Chondrocyte (in vitro differentiated cells): Measurements from ENCODE around the gene TAF4B. TPM values are rescaled to one million over a fixed set of nuclear protein-coding genes. Genes with fewer than 3 reads are reported as not detected.
"Not testable (repeated sequence)": the region's sequence is repeated elsewhere in the genome, so short reads cannot be mapped to it uniquely, and the experiment has no call there.

ENCODE experiments used
- DNase-seq: peaks from one replicate; pipeline ENCODE4 v3.0.0; 2021; ENCODE audit warnings: mixed read lengths, low spot score
- H3K27ac Mint-ChIP-seq: one replicate; pipeline ENCODE4 v1.8.0; 2021; ENCODE audit warnings: mild to moderate bottlenecking, moderate library complexity, mixed read lengths; ENCODE audit not compliant: unreplicated experiment
- H3K27me3 Mint-ChIP-seq: 2 replicates; pipeline ENCODE4 v1.8.0; 2021; ENCODE audit warnings: low read depth, mixed read lengths
- H3K36me3 Mint-ChIP-seq: 2 replicates; pipeline ENCODE4 v1.8.0; 2021; ENCODE audit warnings: low read depth, mixed read lengths
- H3K4me1 Mint-ChIP-seq: 2 replicates; pipeline ENCODE4 v1.8.0; 2021; ENCODE audit warnings: low read depth, mild to moderate bottlenecking, mixed read lengths
- H3K4me3 Mint-ChIP-seq: one replicate; pipeline ENCODE4 v1.8.0; 2021; ENCODE audit warnings: mild to moderate bottlenecking, moderate library complexity, mixed read lengths; ENCODE audit not compliant: unreplicated experiment
- H3K9me3 Mint-ChIP-seq: 2 replicates; pipeline ENCODE4 v1.8.0; 2021; ENCODE audit warnings: low read depth, mixed read lengths
- total RNA-seq: library from RNA; stranded (reverse); gene quantifications from 3 replicates; pipeline ENCODE4 v1.2.1, GENCODE V29; 2021
- TF ChIP-seq, protein P1 (sequence below): fragments of 200-600 bp; sonication (generic); IDR thresholded peaks from 2 replicates; pipeline ENCODE4 v1.5.0; 2021; ENCODE audit warnings: antibody characterized with exemption, mild to moderate bottlenecking, moderate library complexity

Gene TAF4B
- total RNA-seq, 1 donor from 2014 or later, result 2.2 TPM

GRCh38 chr18:26192233-26192632 is 34.0 kb upstream of the TAF4B start:
- no peak for DNase-seq
- Mint-ChIP-seq H3K27ac (no peak overlapping the region), H3K9me3 (peaks cover 9% of the 10 kb centered on the region), H3K4me3 (no peak overlapping the region), H3K36me3 (no peaks in the 10 kb centered on the region), H3K4me1 (no peaks in the 10 kb centered on the region), H3K27me3 (peaks cover 2% of the 10 kb centered on the region)
- TF ChIP-seq, protein P1, sequence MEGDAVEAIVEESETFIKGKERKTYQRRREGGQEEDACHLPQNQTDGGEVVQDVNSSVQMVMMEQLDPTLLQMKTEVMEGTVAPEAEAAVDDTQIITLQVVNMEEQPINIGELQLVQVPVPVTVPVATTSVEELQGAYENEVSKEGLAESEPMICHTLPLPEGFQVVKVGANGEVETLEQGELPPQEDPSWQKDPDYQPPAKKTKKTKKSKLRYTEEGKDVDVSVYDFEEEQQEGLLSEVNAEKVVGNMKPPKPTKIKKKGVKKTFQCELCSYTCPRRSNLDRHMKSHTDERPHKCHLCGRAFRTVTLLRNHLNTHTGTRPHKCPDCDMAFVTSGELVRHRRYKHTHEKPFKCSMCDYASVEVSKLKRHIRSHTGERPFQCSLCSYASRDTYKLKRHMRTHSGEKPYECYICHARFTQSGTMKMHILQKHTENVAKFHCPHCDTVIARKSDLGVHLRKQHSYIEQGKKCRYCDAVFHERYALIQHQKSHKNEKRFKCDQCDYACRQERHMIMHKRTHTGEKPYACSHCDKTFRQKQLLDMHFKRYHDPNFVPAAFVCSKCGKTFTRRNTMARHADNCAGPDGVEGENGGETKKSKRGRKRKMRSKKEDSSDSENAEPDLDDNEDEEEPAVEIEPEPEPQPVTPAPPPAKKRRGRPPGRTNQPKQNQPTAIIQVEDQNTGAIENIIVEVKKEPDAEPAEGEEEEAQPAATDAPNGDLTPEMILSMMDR, result peak; percentile 19

DNA sequence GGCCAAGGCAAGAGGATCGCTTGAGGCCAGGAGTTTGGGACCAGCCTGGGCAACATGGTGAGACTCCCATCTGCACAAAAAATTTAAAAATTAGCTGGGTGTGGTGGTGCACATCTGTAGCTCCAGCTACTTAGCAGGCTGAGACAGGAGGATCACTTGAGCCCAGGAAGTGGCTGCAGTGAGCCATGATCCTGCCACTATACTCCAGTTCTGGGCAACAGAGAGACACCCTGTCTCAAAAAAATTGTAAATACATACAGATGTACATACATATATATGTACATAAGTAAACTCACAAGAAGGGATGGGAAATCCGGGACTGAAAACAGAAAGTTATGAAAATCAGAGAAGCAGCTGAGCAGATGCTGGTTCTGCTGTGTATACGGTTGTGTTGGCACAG is 29.6 kb upstream of the TAF4B start:
- Mint-ChIP-seq H3K27me3 (no peaks in the 10 kb centered on the region), H3K36me3 (no peaks in the 10 kb centered on the region), H3K9me3 (peaks cover 2% of the 10 kb centered on the region), H3K4me3 (no peak overlapping the region), H3K4me1 (no peaks in the 10 kb centered on the region), H3K27ac (no peak overlapping the region)
- DNase-seq, result no peak
- TF ChIP-seq, protein P1, result no peak

GRCh38 chr18:26202001-26202400 is 24.2 kb upstream of the TAF4B start:
- not testable (repeated sequence) for H3K36me3 Mint-ChIP-seq, H3K27ac Mint-ChIP-seq, H3K4me3 Mint-ChIP-seq, H3K9me3 Mint-ChIP-seq, DNase-seq, H3K4me1 Mint-ChIP-seq
- H3K27me3 Mint-ChIP-seq, result peaks cover 10% of the 10 kb centered on the region

- TF ChIP-seq, protein P1, result no peak
- H3K4me1 Mint-ChIP-seq, result no peaks in the 10 kb centered on the region
- peaks cover 10% of the 10 kb centered on the region for H3K27me3 Mint-ChIP-seq
- DNase-seq, result no peak
- no peak overlapping the region for H3K4me3 Mint-ChIP-seq
- H3K9me3 Mint-ChIP-seq, result peaks cover 2% of the 10 kb centered on the region
- no peak overlapping the region for H3K27ac Mint-ChIP-seq
- no peaks in the 10 kb centered on the region for H3K36me3 Mint-ChIP-seq
Measured at GRCh38 chr18:26205318-26205717, 20.9 kb upstream of the TAF4B start.

- H3K36me3 Mint-ChIP-seq, result no peaks in the 10 kb centered on the region
- TF ChIP-seq, protein P1, result no peak
- H3K27ac Mint-ChIP-seq, result no peak overlapping the region
- H3K9me3 Mint-ChIP-seq, result no peaks in the 10 kb centered on the region
- no peak for DNase-seq
- H3K4me3 Mint-ChIP-seq, result no peak overlapping the region
- H3K4me1 Mint-ChIP-seq, result no peaks in the 10 kb centered on the region
- H3K27me3 Mint-ChIP-seq, result peaks cover 10% of the 10 kb centered on the region
Measured at GRCh38 chr18:26206488-26206887, 19.8 kb upstream of the TAF4B start.

GRCh38 chr18:26207937-26208336 is 18.3 kb upstream of the TAF4B start:
- peaks cover 10% of the 10 kb centered on the region for H3K27me3 Mint-ChIP-seq
- H3K4me1 Mint-ChIP-seq, result no peaks in the 10 kb centered on the region
- H3K36me3 Mint-ChIP-seq, result no peaks in the 10 kb centered on the region
- no peak overlapping the region for H3K27ac Mint-ChIP-seq
- H3K4me3 Mint-ChIP-seq, result no peak overlapping the region
- DNase-seq, result no peak
- no peaks in the 10 kb centered on the region for H3K9me3 Mint-ChIP-seq
- TF ChIP-seq, protein P1, result no peak
